GM19455 (cell line): ENCODE measurements around the gene UBC.
A peak's percentile ranks its signal among the peaks of the same experiment; 100 is the strongest.
"Not testable (repeated sequence)": the region's sequence is repeated elsewhere in the genome, so short reads cannot be mapped to it uniquely, and the experiment has no call there.

ENCODE experiments used
- ATAC-seq: cut with Tn5 transposase; IDR thresholded peaks from one replicate; pipeline ENCODE4 v1.9.1; 2021; ENCODE audit not compliant: unreplicated experiment

UBC gene

DNA sequence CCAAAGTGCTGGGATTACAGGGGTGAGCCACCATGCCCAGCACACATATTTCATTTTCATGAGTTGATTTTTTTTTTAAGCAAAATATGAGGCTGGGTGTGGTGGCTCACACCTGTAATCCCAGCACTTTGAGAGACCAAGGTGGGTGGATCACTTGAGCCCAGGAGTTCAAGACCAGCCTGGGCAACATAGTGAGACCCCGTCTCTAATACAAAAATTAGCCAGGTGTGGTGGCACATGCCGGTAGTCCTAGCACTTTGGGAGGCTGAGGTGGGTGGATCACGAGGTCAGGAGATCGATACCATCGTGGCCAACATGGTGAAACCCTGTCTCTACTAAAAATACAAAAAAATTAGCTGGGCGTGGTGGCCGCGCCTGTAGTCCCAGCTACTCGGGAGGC lies 17.1 kb upstream of the UBC start:
- not testable (repeated sequence) for ATAC-seq

- ATAC-seq: no peak
Measured at GRCh38 chr12:124930586-124930985, 16.1 kb upstream of the UBC start.

GRCh38 chr12:124929649-124930419 lies 15.4 kb upstream of the UBC start:
- ATAC-seq: no peak

DNA sequence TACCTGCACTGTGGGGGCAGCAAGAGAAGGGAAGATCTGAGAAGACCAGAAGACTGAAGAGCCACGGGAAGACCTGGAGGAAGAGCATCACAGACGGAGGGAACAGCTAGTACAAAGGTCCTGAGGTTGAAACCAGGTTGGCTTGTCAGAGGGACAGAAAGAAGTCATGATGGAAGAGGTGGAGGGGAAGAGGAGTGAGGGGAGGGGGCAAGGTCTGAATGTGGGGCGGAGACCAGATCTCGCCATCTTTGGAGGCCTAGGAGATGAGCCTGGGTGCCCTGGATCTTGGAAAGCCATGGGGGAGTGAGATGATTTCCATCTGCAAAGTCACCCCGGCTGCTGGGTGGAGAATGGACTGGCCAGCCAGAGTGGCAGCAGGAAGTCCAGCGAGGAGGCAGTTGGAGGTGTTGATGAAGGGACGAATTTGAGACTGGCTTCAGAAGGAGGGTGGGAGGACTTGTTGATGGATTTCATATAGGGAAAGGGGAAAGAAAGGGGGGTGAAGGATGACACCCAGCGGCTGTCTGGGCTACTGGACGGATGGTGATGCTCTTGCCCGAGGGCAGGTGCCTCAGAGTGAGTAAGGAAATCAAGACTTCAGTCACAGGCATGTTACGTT lies 14.6 kb upstream of the UBC start:
- ATAC-seq: no peak

DNA sequence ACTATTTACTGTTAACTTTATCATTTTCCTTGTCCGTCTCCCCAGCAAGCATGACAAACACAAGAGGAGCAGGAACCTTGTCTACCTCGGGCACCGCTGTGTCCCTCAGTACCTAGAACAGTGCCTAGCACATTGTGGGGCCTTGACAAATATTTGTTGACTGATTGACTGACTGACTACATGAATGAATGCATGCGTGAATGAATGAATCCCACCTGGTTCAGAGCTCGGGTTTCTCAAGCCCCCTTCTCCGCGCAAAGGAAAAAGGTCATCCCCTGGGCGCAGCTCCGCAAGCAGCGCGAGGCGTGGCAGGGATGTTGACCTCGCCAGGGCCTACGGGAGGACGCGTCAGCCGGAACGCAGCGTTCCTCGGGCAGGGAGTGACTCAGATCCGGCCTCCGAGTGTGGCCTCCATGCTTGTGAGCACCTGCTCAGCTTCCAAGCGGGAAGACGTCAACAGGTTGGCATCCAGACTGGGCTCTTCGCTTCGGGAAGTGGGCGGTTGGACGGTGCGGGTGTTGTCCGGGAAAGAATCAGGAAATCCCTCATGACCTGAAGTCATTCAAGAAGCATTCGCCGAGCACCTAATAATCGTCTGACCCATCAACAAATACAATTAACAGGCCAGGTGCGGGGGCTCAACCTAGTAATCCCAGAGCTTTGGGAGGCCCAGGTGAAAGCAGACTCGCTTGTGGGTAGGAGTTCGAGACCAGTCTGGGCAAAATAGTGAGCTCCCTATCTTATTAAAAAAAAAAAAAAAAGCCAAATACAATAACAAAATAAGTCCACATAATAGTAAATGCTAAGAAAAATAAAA lies 13.9 kb upstream of the UBC start:
- peak; percentile 49 for ATAC-seq

GRCh38 chr12:124927201-124928094 lies 13.0 kb upstream of the UBC start:
- ATAC-seq: peak; percentile 72

GRCh38 chr12:124925782-124926181 lies 11.3 kb upstream of the UBC start:
- not testable (repeated sequence) for ATAC-seq

- ATAC-seq: no peak
Measured at GRCh38 chr12:124925117-124925516, 10.7 kb upstream of the UBC start.

- no peak for ATAC-seq
Measured at GRCh38 chr12:124923905-124924734, 9.7 kb upstream of the UBC start.

DNA sequence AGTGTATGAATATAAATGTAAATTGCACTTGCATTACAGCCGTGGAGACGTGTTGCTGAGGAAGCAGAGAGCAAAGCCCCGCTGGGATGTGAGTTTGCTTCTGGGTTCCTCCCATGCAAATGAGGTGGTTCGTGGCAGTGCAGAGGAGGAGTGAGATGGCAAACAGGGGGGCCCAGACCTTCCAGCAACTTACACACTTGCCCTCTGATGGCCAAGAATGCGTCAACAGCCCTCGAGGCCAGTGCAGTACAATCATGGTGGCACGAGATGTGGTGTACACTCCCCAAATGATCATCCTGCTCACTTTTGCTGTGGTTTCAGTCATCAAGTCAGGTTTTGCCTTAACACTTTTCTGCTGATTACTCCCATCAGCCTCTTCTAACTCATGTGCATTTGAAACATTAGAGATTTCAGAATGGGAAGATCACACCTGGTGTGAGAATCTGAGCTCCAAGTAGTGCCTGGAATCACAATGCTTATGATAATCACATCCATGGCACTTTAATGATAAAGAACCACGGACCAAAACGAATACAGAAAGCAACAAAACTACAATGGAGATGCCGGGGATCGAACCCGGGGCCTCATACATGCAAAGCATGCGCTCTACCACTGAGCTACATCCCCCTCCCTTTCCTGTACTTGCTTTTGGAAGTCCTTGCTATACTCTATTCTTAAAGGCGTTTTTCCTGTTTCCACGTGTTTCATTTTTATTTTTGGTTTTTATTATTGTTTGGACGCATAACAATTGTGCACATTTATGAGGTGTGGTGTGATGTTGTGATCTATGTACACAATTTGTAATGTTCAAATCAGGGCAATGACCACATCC lies 7.0 kb upstream of the UBC start:
- peak; percentile 36 for ATAC-seq

- ATAC-seq: no peak
Measured at GRCh38 chr12:124920353-124920935, 6.0 kb upstream of the UBC start.

DNA sequence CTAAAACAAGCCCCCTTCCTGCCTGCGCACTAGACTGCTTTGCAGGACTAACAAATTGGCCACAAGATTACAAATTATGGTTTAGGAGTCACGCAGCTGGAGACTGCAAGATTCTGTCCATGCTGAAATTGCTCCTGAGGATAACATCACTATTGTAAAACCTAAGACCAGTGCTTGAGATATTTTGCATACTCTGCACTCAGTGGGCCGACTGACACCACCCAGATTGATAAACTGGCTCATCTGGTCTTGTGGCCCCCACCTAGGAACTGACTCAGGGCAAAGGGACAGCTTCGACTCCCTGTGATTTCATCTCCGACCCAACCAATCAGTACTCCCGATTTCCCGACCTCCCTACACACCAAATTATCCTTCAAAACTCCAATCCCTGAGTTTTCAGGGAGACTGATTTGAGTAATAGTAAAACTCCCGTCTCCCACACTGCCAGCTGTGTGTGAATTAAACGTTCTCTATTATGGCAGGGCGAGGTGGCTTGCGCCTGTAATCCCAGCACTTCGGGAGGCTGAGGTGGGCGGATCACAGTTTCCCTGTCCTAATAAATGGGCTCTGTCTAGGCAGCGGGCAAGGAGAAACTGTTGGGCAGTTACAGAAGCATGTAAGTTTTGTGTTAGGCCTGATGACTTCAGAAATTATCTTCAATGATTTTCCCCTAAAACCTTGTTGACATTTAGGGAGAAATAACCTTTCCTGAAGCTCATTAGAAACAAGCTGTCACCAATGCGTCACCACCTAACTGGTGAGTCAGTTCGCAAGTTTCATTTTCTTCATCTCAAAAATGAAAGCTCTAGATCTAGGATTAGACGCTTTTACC lies 5.3 kb upstream of the UBC start:
- no peak for ATAC-seq

GRCh38 chr12:124918622-124918988 lies 4.2 kb upstream of the UBC start:
- ATAC-seq: not testable (repeated sequence)

- no peak for ATAC-seq
Measured at GRCh38 chr12:124917841-124918621, 3.6 kb upstream of the UBC start.

GRCh38 chr12:124917135-124917840 lies 2.8 kb upstream of the UBC start:
- ATAC-seq: peak; percentile 45

- ATAC-seq: no peak
Measured at GRCh38 chr12:124916374-124917134, 2.1 kb upstream of the UBC start.
